ENCODE measurements around the gene SPATA7.

Gene SPATA7

DNA sequence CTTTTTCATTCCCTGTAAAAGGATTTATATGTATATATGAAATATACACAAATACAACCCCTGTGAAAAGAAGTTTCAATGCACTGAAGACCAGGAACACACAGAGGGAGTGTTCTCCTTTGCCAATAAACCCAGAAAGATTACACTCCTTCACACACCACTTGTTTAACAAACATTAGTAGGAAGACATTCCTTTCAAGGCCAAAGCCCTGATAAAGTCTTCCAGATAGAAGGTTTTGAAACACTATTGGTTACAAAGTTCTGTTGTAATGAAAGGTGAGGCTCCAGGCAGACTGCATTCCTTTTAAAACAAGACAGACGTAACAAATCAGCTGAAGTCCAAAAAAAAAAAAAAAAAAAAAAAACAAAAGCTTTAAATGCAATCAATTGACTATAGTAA is 88.3 kb downstream of the SPATA7 start:
- H3K4me1 ChIP-seq (ENCODE audit: control insufficient read depth, insufficient read depth, low read length), result peaks cover 3% of the 10 kb centered on the region
- H3K9ac ChIP-seq (ENCODE audit: low read length), result no peak overlapping the region
- no peaks in the 10 kb centered on the region for H3K27me3 ChIP-seq (ENCODE audit: control insufficient read depth, insufficient read depth, low read length)
- H3K4me3 ChIP-seq (ENCODE audit: low read length), result no peak overlapping the region
- no peaks in the 10 kb centered on the region for H3K36me3 ChIP-seq (ENCODE audit: control insufficient read depth, insufficient read depth, low read length)
- no peaks in the 10 kb centered on the region for H3K9me3 ChIP-seq (ENCODE audit: control insufficient read depth, low read length)

DNA sequence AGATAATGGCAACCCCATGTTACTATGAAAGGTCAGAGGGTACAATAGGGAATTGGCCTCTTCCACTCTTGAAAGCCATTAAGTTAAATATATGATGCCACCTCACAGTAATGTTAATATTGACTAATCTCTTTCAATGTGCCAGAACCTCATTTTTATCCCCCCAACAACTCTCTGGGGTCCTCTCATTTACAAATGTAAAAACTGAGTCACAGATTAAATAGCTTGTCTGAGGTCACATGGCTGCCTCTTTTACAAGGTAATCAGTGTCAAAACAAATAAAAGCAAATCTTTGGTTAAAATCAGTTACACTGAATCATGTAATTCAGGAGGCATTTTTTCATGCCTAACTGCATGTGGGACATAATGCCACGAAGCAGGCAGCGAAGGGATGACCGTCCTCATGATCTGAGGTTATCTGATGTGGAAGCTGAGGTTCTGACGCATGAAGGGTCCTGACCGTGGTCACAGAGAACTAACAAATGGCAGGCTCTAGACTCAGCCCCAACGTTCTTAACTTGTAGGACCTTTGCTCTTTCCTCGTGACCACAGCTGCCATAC is 90.8 kb downstream of the SPATA7 start:
- Histone ChIP-seq H3K36me3 (ENCODE audit: control insufficient read depth, insufficient read depth, low read length) (peaks cover 4% of the 10 kb centered on the region), H3K9ac (ENCODE audit: low read length) (no peak overlapping the region), H3K4me1 (ENCODE audit: control insufficient read depth, insufficient read depth, low read length) (peaks cover 3% of the 10 kb centered on the region), H3K9me3 (ENCODE audit: control insufficient read depth, low read length) (no peaks in the 10 kb centered on the region), H3K27me3 (ENCODE audit: control insufficient read depth, insufficient read depth, low read length) (no peaks in the 10 kb centered on the region), H3K4me3 (ENCODE audit: low read length) (no peak overlapping the region)

DNA sequence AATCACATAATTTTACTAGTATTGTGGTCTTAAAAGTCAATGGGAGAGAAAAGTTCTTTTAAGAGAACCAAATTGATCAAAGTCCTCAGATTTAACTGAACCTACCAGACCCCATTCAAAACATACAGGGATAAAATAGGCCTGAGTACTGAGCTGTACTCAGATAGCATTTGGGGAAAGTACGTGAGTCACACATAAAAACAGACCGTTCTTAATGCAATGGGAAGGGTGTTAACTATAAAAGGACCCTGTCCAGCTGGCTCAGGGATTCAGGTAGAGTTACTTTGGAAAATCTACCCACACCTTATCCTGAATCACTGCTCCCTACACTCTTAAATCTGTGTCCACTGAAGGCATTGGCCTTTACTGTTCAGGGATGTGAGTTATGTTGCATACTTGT is 91.4 kb downstream of the SPATA7 start:
- H3K9me3 ChIP-seq (ENCODE audit: control insufficient read depth, low read length), result no peaks in the 10 kb centered on the region
- H3K9ac ChIP-seq (ENCODE audit: low read length), result no peak overlapping the region
- H3K4me1 ChIP-seq (ENCODE audit: control insufficient read depth, insufficient read depth, low read length), result peaks cover 3% of the 10 kb centered on the region
- peaks cover 4% of the 10 kb centered on the region for H3K36me3 ChIP-seq (ENCODE audit: control insufficient read depth, insufficient read depth, low read length)
- H3K27me3 ChIP-seq (ENCODE audit: control insufficient read depth, insufficient read depth, low read length), result no peaks in the 10 kb centered on the region
- no peak overlapping the region for H3K4me3 ChIP-seq (ENCODE audit: low read length)

DNA sequence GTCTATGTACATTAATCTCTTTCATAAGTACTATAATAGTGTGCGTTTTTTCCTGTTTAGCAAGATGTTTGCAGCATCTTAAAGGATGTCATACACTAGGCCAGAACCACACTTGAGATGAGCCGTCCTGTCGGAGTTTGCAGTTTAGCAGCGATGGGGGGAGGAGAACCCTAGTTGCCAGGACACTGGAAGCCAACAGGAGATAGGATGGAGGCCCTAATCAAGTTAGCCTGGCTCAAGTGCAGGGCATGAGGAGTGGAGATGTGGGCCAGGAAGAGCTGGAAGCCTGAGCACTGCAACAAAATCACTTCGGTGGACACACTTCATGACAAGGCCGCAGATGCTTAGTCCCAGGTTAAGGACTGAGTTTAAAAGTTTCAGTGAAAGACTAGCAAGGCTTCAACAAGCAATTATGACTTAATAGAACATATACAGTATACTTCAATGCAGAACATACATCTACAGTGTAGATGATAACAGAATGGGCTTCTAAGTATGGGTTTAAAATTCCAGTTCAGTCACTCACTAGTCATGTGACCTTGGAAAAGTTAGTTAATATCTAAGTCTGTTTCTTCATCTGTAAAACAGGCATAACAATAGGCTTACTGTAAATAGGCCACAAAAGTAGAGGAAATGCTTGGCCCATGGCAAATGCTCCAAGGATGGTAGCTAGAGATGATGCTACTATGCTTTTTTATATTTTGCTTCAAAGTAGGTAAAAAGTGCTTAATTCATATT is 92.2 kb downstream of the SPATA7 start:
- Histone ChIP-seq H3K4me3 (ENCODE audit: low read length) (no peak overlapping the region), H3K9me3 (ENCODE audit: control insufficient read depth, low read length) (no peaks in the 10 kb centered on the region), H3K36me3 (ENCODE audit: control insufficient read depth, insufficient read depth, low read length) (peaks cover 4% of the 10 kb centered on the region), H3K27me3 (ENCODE audit: control insufficient read depth, insufficient read depth, low read length) (no peaks in the 10 kb centered on the region), H3K4me1 (ENCODE audit: control insufficient read depth, insufficient read depth, low read length) (peaks cover 3% of the 10 kb centered on the region), H3K9ac (ENCODE audit: low read length) (no peak overlapping the region)

DNA sequence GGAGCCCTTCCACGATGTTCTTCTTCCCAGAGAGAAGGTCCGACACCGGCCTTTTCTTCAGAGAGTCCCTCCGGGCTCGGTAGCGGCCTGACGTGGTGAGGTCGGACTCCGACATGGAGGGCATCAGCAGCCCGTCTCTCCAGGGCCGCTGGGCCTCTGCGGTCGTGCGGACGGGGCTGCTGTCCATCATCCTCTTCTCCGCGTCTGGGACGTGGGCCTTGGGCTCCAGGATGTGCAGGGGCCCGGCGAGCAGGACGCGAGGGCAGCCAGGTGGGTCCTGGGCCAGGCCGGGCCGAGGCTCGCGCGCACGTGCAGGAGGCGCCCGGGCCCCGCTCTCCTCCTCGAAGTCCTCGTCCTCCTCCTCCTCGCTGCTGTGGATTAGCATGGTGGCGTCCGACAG is 93.5 kb downstream of the SPATA7 start:
- H3K9me3 ChIP-seq (ENCODE audit: control insufficient read depth, low read length), result no peaks in the 10 kb centered on the region
- peaks cover 4% of the 10 kb centered on the region for H3K36me3 ChIP-seq (ENCODE audit: control insufficient read depth, insufficient read depth, low read length)
- H3K9ac ChIP-seq (ENCODE audit: low read length), result no peak overlapping the region
- H3K27me3 ChIP-seq (ENCODE audit: control insufficient read depth, insufficient read depth, low read length), result no peaks in the 10 kb centered on the region
- no peak overlapping the region for H3K4me3 ChIP-seq (ENCODE audit: low read length)
- H3K4me1 ChIP-seq (ENCODE audit: control insufficient read depth, insufficient read depth, low read length), result peaks cover 3% of the 10 kb centered on the region

DNA sequence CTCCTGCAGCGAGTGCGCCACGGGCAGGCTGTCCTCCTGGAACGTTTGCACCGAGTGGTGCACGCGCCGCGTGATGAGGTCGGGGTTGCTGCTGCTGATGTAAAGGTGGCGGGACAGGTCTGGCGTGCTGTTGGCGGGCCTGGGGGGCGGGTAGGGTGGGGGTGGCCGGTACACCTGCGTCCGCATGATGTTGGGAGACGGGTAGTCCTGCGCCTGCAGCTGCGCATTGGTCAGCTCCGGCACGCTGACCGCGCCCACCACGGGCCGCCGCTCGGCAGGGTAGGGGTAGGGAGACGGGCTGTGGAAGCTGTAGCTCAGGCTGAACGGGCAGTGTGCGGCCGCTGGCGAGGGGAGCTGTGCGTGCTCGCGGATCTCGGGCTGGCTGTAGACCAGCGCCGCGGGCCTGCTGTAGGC is 94.1 kb downstream of the SPATA7 start:
- Histone ChIP-seq H3K9ac (ENCODE audit: low read length) (no peak overlapping the region), H3K4me3 (ENCODE audit: low read length) (no peak overlapping the region), H3K27me3 (ENCODE audit: control insufficient read depth, insufficient read depth, low read length) (no peaks in the 10 kb centered on the region), H3K4me1 (ENCODE audit: control insufficient read depth, insufficient read depth, low read length) (peaks cover 3% of the 10 kb centered on the region), H3K36me3 (ENCODE audit: control insufficient read depth, insufficient read depth, low read length) (peaks cover 4% of the 10 kb centered on the region), H3K9me3 (ENCODE audit: control insufficient read depth, low read length) (no peaks in the 10 kb centered on the region)

DNA sequence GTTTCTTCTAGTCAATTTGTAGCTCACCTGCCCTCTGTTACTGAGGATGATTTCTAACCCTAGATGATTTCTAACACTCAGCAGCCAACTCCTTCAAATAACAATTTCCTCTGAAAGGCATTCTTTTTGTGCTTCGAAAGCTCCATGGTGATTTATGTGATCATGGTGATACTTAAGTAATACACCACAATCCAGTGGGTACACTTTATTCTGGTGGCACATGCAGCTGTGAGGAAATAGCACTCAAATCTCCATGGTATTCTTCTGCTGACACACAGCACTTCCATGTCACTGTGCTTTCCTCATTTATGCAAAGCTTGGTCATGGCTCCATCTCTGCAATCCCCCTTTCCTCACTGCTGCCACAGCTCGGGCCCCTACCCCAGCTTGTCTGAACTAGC is 95.6 kb downstream of the SPATA7 start:
- no peak overlapping the region for H3K4me3 ChIP-seq (ENCODE audit: low read length)
- no peaks in the 10 kb centered on the region for H3K4me1 ChIP-seq (ENCODE audit: control insufficient read depth, insufficient read depth, low read length)
- H3K36me3 ChIP-seq (ENCODE audit: control insufficient read depth, insufficient read depth, low read length), result peaks cover 4% of the 10 kb centered on the region
- no peaks in the 10 kb centered on the region for H3K27me3 ChIP-seq (ENCODE audit: control insufficient read depth, insufficient read depth, low read length)
- H3K9me3 ChIP-seq (ENCODE audit: control insufficient read depth, low read length), result no peaks in the 10 kb centered on the region
- H3K9ac ChIP-seq (ENCODE audit: low read length), result no peak overlapping the region

DNA sequence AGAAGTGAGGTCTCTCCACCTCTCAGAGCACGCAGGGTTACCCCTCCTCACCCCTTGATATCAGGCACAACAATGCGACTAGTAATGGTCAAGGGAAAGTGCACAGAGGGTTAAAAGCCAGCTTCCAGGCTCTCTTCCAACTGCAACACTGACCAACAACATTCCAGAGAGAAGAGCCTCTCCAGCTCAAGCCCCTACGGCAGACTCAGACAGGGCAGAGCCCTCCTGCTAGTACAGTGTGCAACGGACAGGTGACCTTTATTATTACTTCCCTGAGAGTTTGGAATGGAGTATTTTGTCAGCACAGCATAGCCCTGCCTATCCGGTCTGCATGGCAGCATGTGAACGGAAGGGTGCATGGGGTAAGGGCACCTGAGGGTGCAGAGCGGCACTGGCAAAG is 96.3 kb downstream of the SPATA7 start:
- no peaks in the 10 kb centered on the region for H3K27me3 ChIP-seq (ENCODE audit: control insufficient read depth, insufficient read depth, low read length)
- peaks cover 4% of the 10 kb centered on the region for H3K36me3 ChIP-seq (ENCODE audit: control insufficient read depth, insufficient read depth, low read length)
- no peaks in the 10 kb centered on the region for H3K4me1 ChIP-seq (ENCODE audit: control insufficient read depth, insufficient read depth, low read length)
- no peak overlapping the region for H3K9ac ChIP-seq (ENCODE audit: low read length)
- H3K9me3 ChIP-seq (ENCODE audit: control insufficient read depth, low read length), result no peaks in the 10 kb centered on the region
- H3K4me3 ChIP-seq (ENCODE audit: low read length), result no peak overlapping the region

DNA sequence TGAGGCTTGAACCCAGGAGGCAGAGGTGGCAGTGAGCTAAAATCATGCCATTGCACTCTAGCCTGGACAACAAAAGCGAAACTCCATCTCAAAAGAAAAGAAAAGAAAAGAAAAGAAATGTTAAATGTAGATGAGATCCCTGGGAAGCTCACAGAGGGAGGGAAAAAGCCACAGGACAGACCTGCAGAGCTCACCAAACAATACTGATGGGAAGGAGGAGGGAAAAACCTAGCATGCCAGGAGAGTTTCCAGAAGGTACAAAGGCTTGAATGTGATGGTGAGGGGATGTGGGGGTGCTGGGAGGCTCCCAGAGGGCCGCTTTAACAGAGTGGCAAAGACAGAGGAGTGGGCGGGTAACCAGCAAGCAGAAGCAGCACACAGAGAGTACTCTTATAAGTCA is 97.1 kb downstream of the SPATA7 start:
- H3K4me3 ChIP-seq (ENCODE audit: low read length), result no peak overlapping the region
- H3K27me3 ChIP-seq (ENCODE audit: control insufficient read depth, insufficient read depth, low read length), result no peaks in the 10 kb centered on the region
- H3K36me3 ChIP-seq (ENCODE audit: control insufficient read depth, insufficient read depth, low read length), result peaks cover 4% of the 10 kb centered on the region
- H3K9me3 ChIP-seq (ENCODE audit: control insufficient read depth, low read length), result no peaks in the 10 kb centered on the region
- no peaks in the 10 kb centered on the region for H3K4me1 ChIP-seq (ENCODE audit: control insufficient read depth, insufficient read depth, low read length)
- no peak overlapping the region for H3K9ac ChIP-seq (ENCODE audit: low read length)
